HepG2 (cell line): ENCODE results near the gene GAPDH. TPM values are rescaled to one million over a fixed set of nuclear protein-coding genes. Genes with fewer than 3 reads are reported as not detected.

Experiments used
- CEBPZ ChIP-seq: IDR thresholded peaks from 2 replicates; pipeline ENCODE4 v1.6.1; 2012; ENCODE audit warnings: low read length, improper control_type of control experiment
- FOSL2 ChIP-seq: sonication (generic); formaldehyde crosslinking; IDR thresholded peaks from 2 replicates; pipeline ENCODE4 v1.4.0; 2020; ENCODE audit warnings: missing genetic modification reagents
- HOXA5 ChIP-seq: sonication (generic); formaldehyde crosslinking; IDR thresholded peaks from 2 replicates; pipeline ENCODE4 v1.4.0; 2020; ENCODE audit warnings: missing genetic modification reagents
- MTA1 ChIP-seq: sonication (generic); formaldehyde crosslinking; IDR thresholded peaks from 2 replicates; pipeline ENCODE4 v1.4.0; 2020; ENCODE audit warnings: missing genetic modification reagents, mild to moderate bottlenecking, borderline replicate concordance
- SIN3A ChIP-seq: IDR thresholded peaks from 2 replicates; pipeline ENCODE4 v1.6.1; 2011; ENCODE audit warnings: low read depth, mild to moderate bottlenecking, control low read depth, low read length, borderline replicate concordance
- SOX13 ChIP-seq, 3 experiments: fragments of 450-650 bp in 1 of 3; sonication (generic) in 1 of 3; formaldehyde crosslinking in 1 of 3; IDR thresholded peaks in 2 of 3; conservative IDR thresholded peaks in 1 of 3; 2 replicates each; pipeline versions ENCODE4 v1.5.0 to v1.6.1; 2016 to 2020; ENCODE audit warnings: antibody characterized with exemption in 1 of 3, mild to moderate bottlenecking in 1 of 3, missing compliant biosample characterization in 1 of 3, missing genetic modification reagents in 1 of 3, moderate library complexity in 1 of 3
- XBP1 ChIP-seq: sonication (generic); formaldehyde crosslinking; IDR thresholded peaks from 2 replicates; pipeline ENCODE4 v1.5.0; 2020; ENCODE audit warnings: missing genetic modification reagents
- ZNF121 ChIP-seq: sonication (generic); formaldehyde crosslinking; IDR thresholded peaks from 2 replicates; pipeline ENCODE4 v1.5.0; 2020; ENCODE audit warnings: mild to moderate bottlenecking, missing genetic modification reagents
- ZNF253 ChIP-seq: sonication (generic); formaldehyde crosslinking; IDR thresholded peaks from 2 replicates; pipeline ENCODE4 v1.8.0; 2022; ENCODE audit warnings: mild to moderate bottlenecking, missing genetic modification reagents, borderline replicate concordance
- ZNF331 ChIP-seq: sonication (generic); formaldehyde crosslinking; IDR thresholded peaks from 2 replicates; pipeline ENCODE4 v1.4.0; 2020; ENCODE audit warnings: missing genetic modification reagents
- ZNF639 ChIP-seq: conservative IDR thresholded peaks from 2 replicates; pipeline ENCODE4 v1.6.1; 2018; ENCODE audit warnings: missing genetic modification reagents
- ZNF746 ChIP-seq: sonication (generic); formaldehyde crosslinking; IDR thresholded peaks from 2 replicates; pipeline ENCODE4 v1.8.0; 2022; ENCODE audit warnings: mild to moderate bottlenecking, missing genetic modification reagents
- ZNF749 ChIP-seq: sonication (generic); formaldehyde crosslinking; IDR thresholded peaks from 2 replicates; pipeline ENCODE4 v1.8.0; 2022; ENCODE audit warnings: mild to moderate bottlenecking, missing genetic modification reagents, moderate library complexity, borderline replicate concordance
- ZSCAN25 ChIP-seq: sonication (generic); formaldehyde crosslinking; IDR thresholded peaks from 2 replicates; pipeline ENCODE4 v1.8.0; 2022; ENCODE audit warnings: mild to moderate bottlenecking, missing genetic modification reagents
- ZZZ3 ChIP-seq: sonication (generic); formaldehyde crosslinking; IDR thresholded peaks from 2 replicates; pipeline ENCODE4 v1.4.0; 2020; ENCODE audit warnings: missing genetic modification reagents, mild to moderate bottlenecking, borderline replicate concordance
- polyA plus RNA-seq, 8 experiments: library from polyadenylated mRNA; depleted of rRNA in 3 of 8; stranded (reverse) in 7 of 8; unstranded in 1 of 8; fragments of >200 nt; fragmentation: Illumina TruSeq in 4 of 8; extraction: Trizol in 4 of 8; gene quantifications; 2 replicates each; pipeline versions ENCODE4 v1.2.1 to v1.2.3, GENCODE V29; 2011 to 2016; ENCODE audit warnings: low read depth in 4 of 8, missing spikeins in 1 of 8, mixed read lengths in 1 of 8; ENCODE audit not compliant: insufficient read depth in 1 of 8
- total RNA-seq, 5 experiments: library from RNA; depleted of rRNA; stranded (reverse); fragments of >200 nt; fragmentation: Illumina TruSeq; extraction: Trizol; gene quantifications; 2 replicates each; pipeline ENCODE4 v1.2.3, GENCODE V29; 2016; ENCODE audit warnings: low read depth in 1 of 5
- TF ChIP-seq, protein P1 (sequence below): sonication (generic); formaldehyde crosslinking; conservative IDR thresholded peaks from 2 replicates; pipeline ENCODE4 v1.8.1; 2023; ENCODE audit warnings: missing genetic modification reagents
- TF ChIP-seq, protein P2 (sequence below): sonication (generic); formaldehyde crosslinking; IDR thresholded peaks from 2 replicates; pipeline ENCODE4 v1.9.0; 2022; ENCODE audit warnings: low read depth, missing genetic modification reagents

Gene GAPDH
- total and polyA plus RNA-seq, 2 of the 13 experiments (the other 11 are each of a cell fraction or from before 2014, with no cell fraction given) = 3,038 to 12,722 TPM

DNA sequence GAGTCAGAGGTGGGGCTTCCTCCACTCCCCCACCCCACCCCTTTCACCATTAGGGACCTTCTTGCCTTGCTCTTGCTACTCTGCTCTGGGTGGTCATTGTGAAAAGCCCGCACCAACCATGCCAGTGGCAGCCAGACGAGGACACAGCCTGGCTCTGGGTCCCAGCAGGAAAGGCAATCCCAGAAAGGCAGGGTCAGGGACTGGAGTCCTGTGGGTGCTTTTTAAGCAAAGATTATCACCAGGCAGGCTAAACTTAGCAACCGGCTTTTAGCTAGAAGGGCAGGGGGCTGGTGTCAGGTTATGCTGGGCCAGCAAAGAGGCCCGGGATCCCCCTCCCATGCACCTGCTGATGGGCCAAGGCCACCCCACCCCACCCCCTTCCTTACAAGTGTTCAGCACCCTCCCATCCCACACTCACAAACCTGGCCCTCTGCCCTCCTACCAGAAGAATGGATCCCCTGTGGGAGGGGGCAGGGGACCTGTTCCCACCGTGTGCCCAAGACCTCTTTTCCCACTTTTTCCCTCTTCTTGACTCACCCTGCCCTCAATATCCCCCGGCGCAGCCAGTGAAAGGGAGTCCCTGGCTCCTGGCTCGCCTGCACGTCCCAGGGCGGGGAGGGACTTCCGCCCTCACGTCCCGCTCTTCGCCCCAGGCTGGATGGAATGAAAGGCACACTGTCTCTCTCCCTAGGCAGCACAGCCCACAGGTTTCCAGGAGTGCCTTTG is 1.2 kb upstream of the GAPDH start (continued):
- TF ChIP-seq CEBPZ = no peak
- TF ChIP-seq, protein P1, sequence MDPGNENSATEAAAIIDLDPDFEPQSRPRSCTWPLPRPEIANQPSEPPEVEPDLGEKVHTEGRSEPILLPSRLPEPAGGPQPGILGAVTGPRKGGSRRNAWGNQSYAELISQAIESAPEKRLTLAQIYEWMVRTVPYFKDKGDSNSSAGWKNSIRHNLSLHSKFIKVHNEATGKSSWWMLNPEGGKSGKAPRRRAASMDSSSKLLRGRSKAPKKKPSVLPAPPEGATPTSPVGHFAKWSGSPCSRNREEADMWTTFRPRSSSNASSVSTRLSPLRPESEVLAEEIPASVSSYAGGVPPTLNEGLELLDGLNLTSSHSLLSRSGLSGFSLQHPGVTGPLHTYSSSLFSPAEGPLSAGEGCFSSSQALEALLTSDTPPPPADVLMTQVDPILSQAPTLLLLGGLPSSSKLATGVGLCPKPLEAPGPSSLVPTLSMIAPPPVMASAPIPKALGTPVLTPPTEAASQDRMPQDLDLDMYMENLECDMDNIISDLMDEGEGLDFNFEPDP (CRISPR knock-in tag) = 0 out of 2 replicates have a peak, but pooled peaks have one; percentile 67
- TF ChIP-seq MTA1 (CRISPR knock-in tag) = 0 out of 2 replicates have a peak, but pooled peaks have one; percentile 23
- TF ChIP-seq ZZZ3 (CRISPR knock-in tag) = no peak; the same call in 1 of the 2 replicates
- no peak for TF ChIP-seq ZNF121
- no peak for TF ChIP-seq ZNF746 (CRISPR knock-in tag)
- no peak for TF ChIP-seq ZNF749 (CRISPR knock-in tag)
- no peak for TF ChIP-seq ZNF253 (CRISPR knock-in tag)
- TF ChIP-seq ZNF639 (CRISPR knock-in tag) = 0 out of 2 replicates have a peak, but pooled peaks have one; percentile 11
- TF ChIP-seq SIN3A = no peak
- 0 out of 2 replicates have a peak, but pooled peaks have one; percentile 41 for TF ChIP-seq ZNF331 (CRISPR knock-in tag)
- TF ChIP-seq FOSL2 (CRISPR knock-in tag) = peak; percentile 32; the same call in 1 of the 2 replicates
- TF ChIP-seq XBP1 = no peak
- TF ChIP-seq ZSCAN25 = peak; percentile 52; the same call in 1 of the 2 replicates
- no peak for TF ChIP-seq HOXA5 (CRISPR knock-in tag)
- TF ChIP-seq, protein P2, sequence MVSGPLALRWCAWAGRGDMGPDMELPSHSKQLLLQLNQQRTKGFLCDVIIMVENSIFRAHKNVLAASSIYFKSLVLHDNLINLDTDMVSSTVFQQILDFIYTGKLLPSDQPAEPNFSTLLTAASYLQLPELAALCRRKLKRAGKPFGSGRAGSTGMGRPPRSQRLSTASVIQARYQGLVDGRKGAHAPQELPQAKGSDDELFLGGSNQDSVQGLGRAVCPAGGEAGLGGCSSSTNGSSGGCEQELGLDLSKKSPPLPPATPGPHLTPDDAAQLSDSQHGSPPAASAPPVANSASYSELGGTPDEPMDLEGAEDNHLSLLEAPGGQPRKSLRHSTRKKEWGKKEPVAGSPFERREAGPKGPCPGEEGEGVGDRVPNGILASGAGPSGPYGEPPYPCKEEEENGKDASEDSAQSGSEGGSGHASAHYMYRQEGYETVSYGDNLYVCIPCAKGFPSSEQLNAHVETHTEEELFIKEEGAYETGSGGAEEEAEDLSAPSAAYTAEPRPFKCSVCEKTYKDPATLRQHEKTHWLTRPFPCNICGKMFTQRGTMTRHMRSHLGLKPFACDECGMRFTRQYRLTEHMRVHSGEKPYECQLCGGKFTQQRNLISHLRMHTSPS (CRISPR knock-in tag) = no peak
- TF ChIP-seq SOX13 (IDR thresholded peaks at IDR 0.05) = no peak; the same call in 1 of the 2 replicates
- 0 out of 4 replicates have a peak, but pooled peaks of 1 of the 2 experiments have one; percentile 5 for TF ChIP-seq SOX13 (CRISPR knock-in tag; conservative IDR thresholded peaks at IDR 0.05 in 1 of 2, IDR thresholded peaks at IDR 0.05 in 1 of 2)
